HFFc6 (cell line): Measurements from ENCODE around the gene NFATC3. TPM values are rescaled to one million over a fixed set of nuclear protein-coding genes. Genes with fewer than 3 reads are reported as not detected.

Source experiments
- DNase-seq: peaks from one replicate; pipeline ENCODE4 v3.0.0-alpha.2; 2018
- H3K27ac Mint-ChIP-seq: 2 replicates; pipeline ENCODE4 v1.8.0; 2020; ENCODE audit warnings: mild to moderate bottlenecking, mixed read lengths
- H3K27me3 Mint-ChIP-seq: 2 replicates; pipeline ENCODE4 v1.8.0; 2021; ENCODE audit warnings: mild to moderate bottlenecking, moderate library complexity, mixed read lengths; ENCODE audit not compliant: insufficient read depth
- H3K36me3 Mint-ChIP-seq: 2 replicates; pipeline ENCODE4 v1.8.0; 2021; ENCODE audit warnings: low read depth, mixed read lengths
- H3K4me1 Mint-ChIP-seq: 2 replicates; pipeline ENCODE4 v1.8.0; 2020; ENCODE audit warnings: low read depth, mixed read lengths
- H3K4me3 Mint-ChIP-seq: 2 replicates; pipeline ENCODE4 v1.8.0; 2020; ENCODE audit warnings: mild to moderate bottlenecking, moderate library complexity, mixed read lengths
- H3K9me3 Mint-ChIP-seq: 2 replicates; pipeline ENCODE4 v1.8.0; 2020; ENCODE audit warnings: mild to moderate bottlenecking, mixed read lengths
- CTCF ChIP-seq: fragments of 200-600 bp; sonication (generic); IDR thresholded peaks from 2 replicates; pipeline ENCODE4 v1.5.0; 2021; ENCODE audit warnings: antibody characterized with exemption, mild to moderate bottlenecking
- total RNA-seq, 6 experiments: library from RNA; stranded (reverse); fragmentation: NEBNext Ultra II Directional; extraction: Animal tissue kit (Norgen Biotek cat#: 25700); gene quantifications; 2 replicates in 1 of 6; 3 replicates in 5 of 6; pipeline ENCODE4 v1.2.3, GENCODE V29; 2021

Gene NFATC3
- total RNA-seq, 6 experiments from 2014 or later: 17.2 to 20.7 (median 19.9) TPM

GRCh38 chr16:68047987-68048386 is 37.2 kb upstream of the NFATC3 start:
- Mint-ChIP-seq H3K9me3 (no peaks in the 10 kb centered on the region), H3K4me3 (no peak overlapping the region), H3K27me3 (no peaks in the 10 kb centered on the region), H3K4me1 (no peaks in the 10 kb centered on the region), H3K27ac (no peak overlapping the region), H3K36me3 (no peaks in the 10 kb centered on the region)
- no peak for DNase-seq
- TF ChIP-seq CTCF: no peak

GRCh38 chr16:68049449-68049848 is 35.7 kb upstream of the NFATC3 start:
- Mint-ChIP-seq H3K27ac (no peak overlapping the region), H3K27me3 (no peaks in the 10 kb centered on the region), H3K9me3 (no peaks in the 10 kb centered on the region), H3K4me3 (no peak overlapping the region), H3K4me1 (no peaks in the 10 kb centered on the region), H3K36me3 (peaks cover 6% of the 10 kb centered on the region; the same call in 1 of the 2 replicates)
- DNase-seq: no peak
- TF ChIP-seq CTCF: no peak

GRCh38 chr16:68055395-68055794 is 29.8 kb upstream of the NFATC3 start:
- no peak overlapping the region for H3K27ac Mint-ChIP-seq
- no peaks in the 10 kb centered on the region for H3K4me1 Mint-ChIP-seq
- TF ChIP-seq CTCF: no peak
- no peak for DNase-seq
- no peak overlapping the region for H3K4me3 Mint-ChIP-seq
- peaks cover 6% of the 10 kb centered on the region for H3K36me3 Mint-ChIP-seq
- H3K9me3 Mint-ChIP-seq: no peaks in the 10 kb centered on the region
- peaks cover 2% of the 10 kb centered on the region; the same call in 1 of the 2 replicates for H3K27me3 Mint-ChIP-seq

GRCh38 chr16:68059804-68060203 is 25.4 kb upstream of the NFATC3 start:
- Mint-ChIP-seq H3K4me3 (no peak overlapping the region), H3K4me1 (peaks cover 11% of the 10 kb centered on the region), H3K27ac (no peak overlapping the region), H3K36me3 (no peaks in the 10 kb centered on the region; the same call in 1 of the 2 replicates), H3K9me3 (no peaks in the 10 kb centered on the region), H3K27me3 (peaks cover 2% of the 10 kb centered on the region; the same call in 1 of the 2 replicates)
- DNase-seq: no peak
- TF ChIP-seq CTCF: no peak

- no peaks in the 10 kb centered on the region for H3K9me3 Mint-ChIP-seq
- H3K27me3 Mint-ChIP-seq: peaks cover 2% of the 10 kb centered on the region; the same call in 1 of the 2 replicates
- TF ChIP-seq CTCF: no peak
- no peak overlapping the region for H3K4me3 Mint-ChIP-seq
- H3K4me1 Mint-ChIP-seq: peaks cover 27% of the 10 kb centered on the region
- no peak overlapping the region for H3K27ac Mint-ChIP-seq
- no peaks in the 10 kb centered on the region; the same call in 1 of the 2 replicates for H3K36me3 Mint-ChIP-seq
- no peak for DNase-seq
Measured at GRCh38 chr16:68061396-68061795, 23.8 kb upstream of the NFATC3 start.

- Mint-ChIP-seq H3K4me3 (no peak overlapping the region), H3K4me1 (peaks cover 28% of the 10 kb centered on the region), H3K27me3 (no peaks in the 10 kb centered on the region), H3K36me3 (peaks cover 7% of the 10 kb centered on the region; the same call in 1 of the 2 replicates), H3K9me3 (no peaks in the 10 kb centered on the region), H3K27ac (no peak overlapping the region; the same call in 1 of the 2 replicates)
- no peak for DNase-seq
- no peak for TF ChIP-seq CTCF
Measured at GRCh38 chr16:68062910-68063393, 22.2 kb upstream of the NFATC3 start.
